ENCODE measurements around the gene ADGRL3. TPM values are rescaled to one million over a fixed set of nuclear protein-coding genes. Genes with fewer than 3 reads are reported as not detected.

The ADGRL3 gene
- total RNA-seq, 4 donors from 2014 or later = 6.1 to 26.0 (median 7.3) TPM

DNA sequence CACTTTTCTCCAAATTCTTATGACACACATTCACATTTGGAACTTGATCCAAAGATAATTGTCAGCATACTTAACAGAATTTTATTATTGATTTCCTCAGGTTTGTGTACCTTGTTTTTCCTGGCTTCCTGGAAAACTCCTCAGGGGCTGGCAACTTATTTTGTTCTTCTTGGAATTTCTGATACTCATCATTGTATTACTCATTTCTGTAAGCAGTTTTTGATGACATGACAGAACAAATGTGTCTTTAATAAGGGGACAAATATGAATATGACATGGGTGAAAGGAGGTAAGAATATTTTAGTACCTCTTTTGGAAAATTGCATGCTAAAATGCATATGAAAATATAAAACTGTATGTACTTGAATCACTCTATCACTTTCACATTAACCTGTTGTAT is 237.8 kb downstream of the ADGRL3 start:
- H3K9me3 ChIP-seq = no peaks in the 10 kb centered on the region
- no peaks in the 10 kb centered on the region for H3K36me3 ChIP-seq
- no peaks in the 10 kb centered on the region for H3K27me3 ChIP-seq
- H3K4me3 ChIP-seq = no peak overlapping the region
- no peak for ATAC-seq
- no peaks in the 10 kb centered on the region for H3K4me1 ChIP-seq
- TF ChIP-seq POLR2AphosphoS5 (IDR thresholded peaks at IDR 0.05) (no peak), EP300 (IDR thresholded peaks at IDR 0.05) (no peak), POLR2A (IDR thresholded peaks at IDR 0.05) (no peak)
- TF ChIP-seq, protein P1, sequence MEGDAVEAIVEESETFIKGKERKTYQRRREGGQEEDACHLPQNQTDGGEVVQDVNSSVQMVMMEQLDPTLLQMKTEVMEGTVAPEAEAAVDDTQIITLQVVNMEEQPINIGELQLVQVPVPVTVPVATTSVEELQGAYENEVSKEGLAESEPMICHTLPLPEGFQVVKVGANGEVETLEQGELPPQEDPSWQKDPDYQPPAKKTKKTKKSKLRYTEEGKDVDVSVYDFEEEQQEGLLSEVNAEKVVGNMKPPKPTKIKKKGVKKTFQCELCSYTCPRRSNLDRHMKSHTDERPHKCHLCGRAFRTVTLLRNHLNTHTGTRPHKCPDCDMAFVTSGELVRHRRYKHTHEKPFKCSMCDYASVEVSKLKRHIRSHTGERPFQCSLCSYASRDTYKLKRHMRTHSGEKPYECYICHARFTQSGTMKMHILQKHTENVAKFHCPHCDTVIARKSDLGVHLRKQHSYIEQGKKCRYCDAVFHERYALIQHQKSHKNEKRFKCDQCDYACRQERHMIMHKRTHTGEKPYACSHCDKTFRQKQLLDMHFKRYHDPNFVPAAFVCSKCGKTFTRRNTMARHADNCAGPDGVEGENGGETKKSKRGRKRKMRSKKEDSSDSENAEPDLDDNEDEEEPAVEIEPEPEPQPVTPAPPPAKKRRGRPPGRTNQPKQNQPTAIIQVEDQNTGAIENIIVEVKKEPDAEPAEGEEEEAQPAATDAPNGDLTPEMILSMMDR (IDR thresholded peaks at IDR 0.05) = no peak
- no peak overlapping the region for H3K27ac ChIP-seq

DNA sequence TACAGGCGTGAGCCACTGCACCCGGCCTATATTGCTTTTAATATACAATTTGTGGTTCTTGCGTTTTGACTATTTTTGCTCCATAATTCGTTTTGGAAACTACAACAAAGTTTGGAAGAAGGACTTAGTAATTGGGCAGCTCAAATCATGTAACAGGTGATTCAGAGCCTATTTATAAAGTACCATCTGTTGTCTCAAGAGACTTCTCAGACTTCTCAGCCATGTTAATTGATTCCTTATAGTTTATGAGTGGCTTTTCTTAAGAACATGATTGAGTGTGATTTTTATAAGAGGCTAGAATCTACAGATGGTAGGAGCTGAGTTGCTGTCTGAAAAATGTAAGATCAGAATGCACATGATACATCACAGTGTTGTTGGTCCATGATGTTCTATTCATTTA is 240.2 kb downstream of the ADGRL3 start:
- WGBS, 2 donors (ENCODE audit: low coverage in 1 of 2) = 93 to 100% methylated on average over 2 of the region's 4 CpGs
- H3K27me3 ChIP-seq = no peaks in the 10 kb centered on the region
- no peak overlapping the region for H3K27ac ChIP-seq
- no peaks in the 10 kb centered on the region for H3K4me1 ChIP-seq
- no peak overlapping the region for H3K4me3 ChIP-seq
- no peak for ATAC-seq
- no peaks in the 10 kb centered on the region for H3K9me3 ChIP-seq
- no peaks in the 10 kb centered on the region for H3K36me3 ChIP-seq
- no peak for TF ChIP-seq POLR2A (IDR thresholded peaks at IDR 0.05)
- TF ChIP-seq, protein P1 (IDR thresholded peaks at IDR 0.05) = no peak
- TF ChIP-seq POLR2AphosphoS5 (IDR thresholded peaks at IDR 0.05) = no peak
- no peak for TF ChIP-seq EP300 (IDR thresholded peaks at IDR 0.05)

DNA sequence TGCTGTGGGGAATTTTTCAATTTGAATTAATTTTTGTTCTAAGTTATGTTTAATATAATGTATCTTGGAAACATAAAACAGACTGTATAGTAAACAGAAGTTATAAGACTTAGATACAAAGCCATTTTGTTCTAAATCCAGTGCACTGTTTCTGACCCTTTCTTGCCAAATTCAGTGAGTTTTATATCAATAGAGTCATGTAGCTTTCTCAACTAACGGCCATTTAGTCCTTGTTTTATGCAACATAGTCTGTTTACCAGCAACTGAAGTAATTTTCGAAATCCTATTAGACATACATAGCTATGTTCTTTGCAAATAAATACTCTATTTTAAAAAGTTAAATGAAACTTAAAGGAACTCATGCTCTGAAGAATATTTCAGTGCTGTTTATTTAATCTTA is 242.8 kb downstream of the ADGRL3 start:
- TF ChIP-seq, protein P1 (IDR thresholded peaks at IDR 0.05) = no peak
- TF ChIP-seq EP300 (IDR thresholded peaks at IDR 0.05) (no peak), POLR2A (IDR thresholded peaks at IDR 0.05) (no peak), POLR2AphosphoS5 (IDR thresholded peaks at IDR 0.05) (no peak)
- 79 to 93% methylated on average over 2 of the region's 2 CpGs for WGBS, 2 donors (ENCODE audit: low coverage in 1 of 2)
- H3K27ac ChIP-seq = no peak overlapping the region
- no peak overlapping the region for H3K4me3 ChIP-seq
- no peaks in the 10 kb centered on the region for H3K4me1 ChIP-seq
- no peak for ATAC-seq
- H3K27me3 ChIP-seq = no peaks in the 10 kb centered on the region
- H3K36me3 ChIP-seq = no peaks in the 10 kb centered on the region
- H3K9me3 ChIP-seq = no peaks in the 10 kb centered on the region

DNA sequence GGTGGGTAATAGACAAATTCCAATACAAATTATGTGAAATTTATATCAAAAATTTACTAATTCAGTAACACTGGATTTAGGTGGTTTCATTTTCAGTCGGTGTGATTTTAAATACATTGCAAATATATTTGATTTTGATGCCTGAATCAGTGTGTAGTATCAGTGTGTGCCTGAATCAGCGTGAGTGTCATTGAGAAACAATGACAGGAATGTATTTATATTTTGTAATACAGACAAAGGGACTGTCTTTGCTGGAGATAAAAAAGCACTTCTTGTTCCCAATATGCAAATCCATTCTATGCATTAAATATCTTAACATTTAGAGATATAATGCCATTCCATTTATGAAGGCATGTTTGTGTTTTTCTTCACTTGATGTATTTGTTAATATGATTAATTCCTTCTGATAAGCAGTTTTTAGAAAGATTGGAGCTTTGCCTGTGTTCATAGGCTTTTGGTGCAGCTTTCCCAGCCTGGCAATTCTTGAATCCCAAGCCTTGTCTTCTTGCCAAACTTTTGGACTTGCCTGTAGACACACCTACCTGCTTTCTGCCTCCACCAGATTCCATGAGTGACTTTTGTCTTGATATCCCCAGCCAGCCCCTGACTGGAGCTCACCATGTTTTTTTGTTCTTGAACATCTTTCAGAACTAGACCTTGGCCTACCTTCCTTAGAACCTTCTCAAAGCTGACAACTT is 243.8 kb downstream of the ADGRL3 start:
- 61 to 66% methylated on average over 2 of the region's 2 CpGs for WGBS, 2 donors (ENCODE audit: low coverage in 1 of 2)
- Histone ChIP-seq H3K9me3 (no peaks in the 10 kb centered on the region), H3K36me3 (no peaks in the 10 kb centered on the region), H3K27me3 (no peaks in the 10 kb centered on the region), H3K4me3 (no peak overlapping the region), H3K4me1 (no peaks in the 10 kb centered on the region), H3K27ac (peak overlapping the region in 1 of 4 donors; percentile 6)
- no peak for ATAC-seq
- TF ChIP-seq EP300 (IDR thresholded peaks at IDR 0.05) = no peak
- TF ChIP-seq POLR2A (IDR thresholded peaks at IDR 0.05) = no peak
- TF ChIP-seq, protein P1 (IDR thresholded peaks at IDR 0.05) = no peak
- no peak for TF ChIP-seq POLR2AphosphoS5 (IDR thresholded peaks at IDR 0.05)

DNA sequence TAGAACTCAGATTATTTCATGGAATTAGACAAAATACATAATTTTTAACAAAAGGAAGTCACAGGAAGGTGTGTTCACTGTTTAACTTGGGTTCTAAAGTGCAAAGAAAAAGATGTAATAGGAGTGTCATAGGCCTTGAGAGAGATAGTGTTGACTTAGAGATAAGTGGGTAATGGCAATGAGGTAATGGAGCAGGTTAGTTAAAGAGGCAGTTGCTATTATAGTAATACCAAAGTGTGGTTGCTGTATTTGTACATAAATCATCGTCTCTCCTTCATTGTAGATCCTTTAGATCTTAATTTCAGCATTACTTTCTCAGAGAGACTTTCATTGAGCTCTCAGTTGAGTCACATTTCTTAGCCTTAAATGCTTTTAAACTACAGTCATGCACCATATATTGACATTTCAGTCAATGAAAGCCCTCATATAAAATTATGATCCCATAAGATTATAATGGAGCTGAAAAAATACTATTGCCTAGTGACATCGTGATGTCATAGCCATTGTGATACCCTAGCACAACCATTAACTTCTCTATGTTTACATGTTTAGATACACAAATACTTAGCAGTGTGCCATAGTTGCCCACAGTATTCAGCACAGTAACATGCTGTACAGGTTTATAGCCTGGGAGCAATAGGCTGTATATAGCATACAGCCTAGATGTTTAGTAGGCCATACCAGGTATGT is 245.4 kb downstream of the ADGRL3 start:
- Histone ChIP-seq H3K4me3 (no peak overlapping the region), H3K9me3 (no peaks in the 10 kb centered on the region), H3K27me3 (no peaks in the 10 kb centered on the region), H3K36me3 (no peaks in the 10 kb centered on the region), H3K4me1 (no peaks in the 10 kb centered on the region), H3K27ac (no peak overlapping the region)
- no peak for ATAC-seq
- WGBS, 2 donors (ENCODE audit: low coverage in 1 of 2) = 89 to 92% methylated on average over 2 of the region's 2 CpGs
- TF ChIP-seq POLR2A (IDR thresholded peaks at IDR 0.05) (no peak), EP300 (IDR thresholded peaks at IDR 0.05) (no peak), POLR2AphosphoS5 (IDR thresholded peaks at IDR 0.05) (no peak)
- TF ChIP-seq, protein P1 (IDR thresholded peaks at IDR 0.05) = no peak
